SK-N-SH (cell line): ENCODE data around the gene ATP2B2. TPM values are rescaled to one million over a fixed set of nuclear protein-coding genes. Genes with fewer than 3 reads are reported as not detected.

ENCODE experiments used
- CTCF ChIA-PET: fragments of 300-600, 350-600 bp; formaldehyde crosslinking; extraction: SDS; loops from one replicate; lab custom pipeline; 2021; lab: Yijun Ruan, JAX
- POLR2A ChIA-PET: fragments of 350-600 bp; sonication (Branson Sonifier 250); formaldehyde crosslinking; extraction: SDS; loops from one replicate; lab custom pipeline; 2020; ENCODE audit warnings: antibody characterized with exemption, inconsistent platforms; lab: Yijun Ruan, JAX
- DNase-seq: peaks from one replicate; pipeline ENCODE4 v3.0.0; 2012
- H2AFZ ChIP-seq: fragments of 200-600 bp; sonication (generic); 2 replicates; pipeline ENCODE4 v1.8.1; 2016; ENCODE audit warnings: antibody characterized with exemption, mild to moderate bottlenecking, low read depth
- H3F3A ChIP-seq: fragments of 200-600 bp; sonication (generic); replicated peaks from 2 replicates; pipeline ENCODE3; 2016; ENCODE audit warnings: antibody characterized with exemption, mild to moderate bottlenecking; ENCODE audit not compliant: insufficient read depth
- H3K27ac ChIP-seq, 2 experiments: fragments of 200-500 bp in 1 of 2; fragments of 200-600 bp in 1 of 2; sonication (Bioruptor generic) in 1 of 2; sonication (generic), shearing (Covaris generic) in 1 of 2; 2 replicates each; pipeline versions ENCODE4 v1.5.1 to v1.6.1; 2014 to 2016; ENCODE audit warnings: low read depth in 2 of 2, inconsistent platforms in 1 of 2, low read length in 1 of 2, mild to moderate bottlenecking in 1 of 2, mixed read lengths in 1 of 2
- H3K27me3 ChIP-seq: fragments of 200-600 bp; sonication (generic), shearing (Covaris generic); 2 replicates; pipeline ENCODE4 v1.6.1; 2016; ENCODE audit warnings: mixed run types; ENCODE audit not compliant: insufficient read depth
- H3K36me3 ChIP-seq, 2 experiments: fragments of 200-500 bp in 1 of 2; fragments of 200-600 bp in 1 of 2; sonication (Bioruptor generic) in 1 of 2; sonication (generic) in 1 of 2; replicated peaks in 1 of 2; 2 replicates each; pipeline versions ENCODE3 to v1.5.1; 2014 to 2016; ENCODE audit warnings: low read length in 1 of 2, mild to moderate bottlenecking in 1 of 2; ENCODE audit not compliant: insufficient read depth in 2 of 2, control insufficient read depth in 1 of 2
- H3K4me1 ChIP-seq, 2 experiments: fragments of 200-500 bp in 1 of 2; fragments of 200-600 bp in 1 of 2; sonication (Bioruptor generic) in 1 of 2; sonication (generic), shearing (Covaris generic) in 1 of 2; 2 replicates each; pipeline versions ENCODE4 v1.5.1 to v1.6.1; 2014 to 2016; ENCODE audit warnings: low read depth in 1 of 2, low read length in 1 of 2, mixed run types in 1 of 2; ENCODE audit not compliant: insufficient read depth in 2 of 2, control insufficient read depth in 1 of 2
- H3K4me2 ChIP-seq: fragments of 200-600 bp; sonication (generic), shearing (Covaris generic); 2 replicates; pipeline ENCODE4 v1.6.1; 2017; ENCODE audit warnings: mixed run types
- H3K4me3 ChIP-seq, 2 experiments: fragments of 200-500 bp in 1 of 2; fragments of 200-600 bp in 1 of 2; sonication (Bioruptor generic) in 1 of 2; sonication (generic), shearing (Covaris generic) in 1 of 2; 2 replicates each; pipeline versions ENCODE4 v1.5.1 to v1.8.1; 2014 to 2016; ENCODE audit warnings: low read depth in 2 of 2, inconsistent platforms in 1 of 2, low read length in 1 of 2, mild to moderate bottlenecking in 1 of 2, mixed read lengths in 1 of 2, moderate library complexity in 1 of 2
- H3K79me2 ChIP-seq: fragments of 200-600 bp; sonication (generic); 2 replicates; pipeline ENCODE4 v1.8.1; 2017; ENCODE audit warnings: mild to moderate bottlenecking; ENCODE audit not compliant: insufficient read depth
- H3K9ac ChIP-seq: fragments of 200-600 bp; sonication (generic); 2 replicates; pipeline ENCODE4 v1.6.1; 2017; ENCODE audit warnings: mixed run types
- H3K9me2 ChIP-seq: fragments of 200-600 bp; sonication (generic); 2 replicates; pipeline ENCODE4 v1.6.1; 2017; ENCODE audit warnings: mixed run types
- H3K9me3 ChIP-seq: fragments of 200-600 bp; sonication (generic); 2 replicates; pipeline ENCODE4 v1.6.1; 2017; ENCODE audit warnings: mixed run types, mild to moderate bottlenecking, moderate library complexity
- H4K20me1 ChIP-seq: fragments of 200-600 bp; sonication (generic); 2 replicates; pipeline ENCODE4 v1.6.1; 2017; ENCODE audit warnings: mild to moderate bottlenecking, mixed run types; ENCODE audit not compliant: insufficient read depth
- CTCF ChIP-seq: fragments of 200-600 bp; sonication (generic); IDR thresholded peaks from 2 replicates; pipeline ENCODE4 v1.6.1; 2017; ENCODE audit warnings: antibody characterized with exemption, mild to moderate bottlenecking, moderate library complexity
- ELF1 ChIP-seq: IDR thresholded peaks from 2 replicates; pipeline ENCODE4 v1.4.0; 2012
- EP300 ChIP-seq, 2 experiments: IDR thresholded peaks; 2 replicates each; pipeline versions ENCODE4 v1.4.0 to v1.6.1; 2012; ENCODE audit warnings: borderline replicate concordance in 1 of 2, low read depth in 1 of 2, low read length in 1 of 2
- FOXM1 ChIP-seq: IDR thresholded peaks from 2 replicates; pipeline ENCODE4 v1.4.0; 2012; ENCODE audit warnings: low read depth, mild to moderate bottlenecking
- MAX ChIP-seq: IDR thresholded peaks from 2 replicates; pipeline ENCODE4 v1.4.0; 2012; ENCODE audit warnings: low read depth
- MEF2A ChIP-seq: IDR thresholded peaks from 2 replicates; pipeline ENCODE4 v1.4.0; 2012; ENCODE audit warnings: low read depth, borderline replicate concordance
- NFIC ChIP-seq: IDR thresholded peaks from 2 replicates; pipeline ENCODE4 v1.4.0; 2012; ENCODE audit warnings: borderline replicate concordance
- NRF1 ChIP-seq: IDR thresholded peaks from 2 replicates; pipeline ENCODE4 v1.6.1; 2012; ENCODE audit warnings: low read depth, mild to moderate bottlenecking, low read length
- PBX3 ChIP-seq: IDR thresholded peaks from 2 replicates; pipeline ENCODE4; 2012
- POLR2AphosphoS5 ChIP-seq: IDR thresholded peaks from 2 replicates; pipeline ENCODE4 v1.6.1; 2012; ENCODE audit warnings: low read depth, low read length
- RAD21 ChIP-seq: IDR thresholded peaks from 2 replicates; pipeline ENCODE4 v1.6.1; 2012; ENCODE audit warnings: mild to moderate bottlenecking, low read length
- RCOR1 ChIP-seq: fragments of 150-350 bp; IDR thresholded peaks from 2 replicates; pipeline ENCODE4 v1.6.1; 2017; ENCODE audit warnings: antibody characterized with exemption, low read length
- RFX5 ChIP-seq: IDR thresholded peaks from 2 replicates; pipeline ENCODE4 v1.6.1; 2012; ENCODE audit warnings: mild to moderate bottlenecking, improper control_type of control experiment, low read length
- SIN3A ChIP-seq: IDR thresholded peaks from 2 replicates; pipeline ENCODE4 v1.6.1; 2012; ENCODE audit warnings: low read depth, mild to moderate bottlenecking, low read length, moderate library complexity, borderline replicate concordance
- TAF1 ChIP-seq: IDR thresholded peaks from 2 replicates; pipeline ENCODE4 v1.6.1; 2012; ENCODE audit warnings: low read depth, mild to moderate bottlenecking, low read length, moderate library complexity, borderline replicate concordance
- TCF12 ChIP-seq: IDR thresholded peaks from 2 replicates; pipeline ENCODE4 v1.4.0; 2012
- TEAD4 ChIP-seq: IDR thresholded peaks from 2 replicates; pipeline ENCODE4 v1.4.0; 2012; ENCODE audit warnings: mild to moderate bottlenecking, borderline replicate concordance; ENCODE audit not compliant: insufficient read depth
- WGBS: methylation state at CpG from one replicate; pipeline ENCODE4 v1.1.6; 2017; ENCODE audit warnings: low lambda C conversion rate; 5-methylcytosine and 5-hydroxymethylcytosine counted together
- polyA plus RNA-seq, 3 experiments: library from polyadenylated mRNA; depleted of rRNA; stranded (reverse); fragments of >200 nt; gene quantifications; 2 replicates each; pipeline ENCODE4 v1.2.3, GENCODE V29; 2012
- TF ChIP-seq, protein P1 (sequence below): IDR thresholded peaks from 2 replicates; pipeline ENCODE4 v1.6.1; 2012; ENCODE audit warnings: mild to moderate bottlenecking, low read depth, low read length, moderate library complexity
- TF ChIP-seq, protein P2 (sequence below): IDR thresholded peaks from 2 replicates; pipeline ENCODE4 v1.4.0; 2012; ENCODE audit warnings: low read depth, borderline replicate concordance
- TF ChIP-seq, protein P3 (sequence below): fragments of 150-350 bp; IDR thresholded peaks from 2 replicates; pipeline ENCODE4 v1.6.1; 2016; ENCODE audit warnings: mild to moderate bottlenecking, low read depth, low read length

Gene ATP2B2
- polyA plus RNA-seq, 1 of the 3 experiments (the other 2 are of a cell fraction) = 0.15 TPM

DNA sequence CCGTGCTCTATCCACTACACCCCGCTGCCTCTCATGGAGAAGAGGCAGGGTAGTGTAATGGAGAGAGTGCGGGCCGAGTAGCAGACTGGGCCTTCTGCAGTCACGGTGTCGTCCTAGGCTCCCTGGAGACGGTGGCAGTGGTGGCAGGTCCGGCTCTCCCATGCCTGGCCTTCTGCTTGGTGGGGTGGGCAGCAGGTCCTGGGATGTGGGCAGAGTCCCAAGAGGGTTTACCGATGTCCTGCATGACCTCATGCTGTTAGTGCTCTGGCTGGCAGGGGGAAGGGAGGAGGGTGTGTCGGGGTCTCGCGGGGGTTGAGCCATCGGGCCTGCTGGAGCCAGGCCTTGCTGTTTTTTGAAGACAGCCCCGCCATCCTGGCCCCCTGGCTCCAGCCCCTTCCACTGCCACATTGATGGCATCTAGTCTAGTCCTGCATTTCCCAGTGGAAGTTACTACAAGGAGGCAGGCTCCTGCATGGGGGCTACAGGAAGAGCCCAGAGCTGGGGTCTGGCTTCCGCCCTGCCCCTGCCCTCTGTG, 110.8 kb downstream of the ATP2B2 start:
- H3K4me3 ChIP-seq = no peak overlapping the region
- H3K4me1 ChIP-seq = peaks cover 0 to 3% of the 10 kb centered on the region in 2 experiments; a peak in 1 of 4 replicates
- H3K36me3 ChIP-seq = no peaks in the 10 kb centered on the region
- H3F3A ChIP-seq = no peaks in the 10 kb centered on the region
- no peak overlapping the region for H3K9ac ChIP-seq
- no peaks in the 10 kb centered on the region for H3K9me3 ChIP-seq
- H4K20me1 ChIP-seq = no peaks in the 10 kb centered on the region
- H3K4me2 ChIP-seq = no peak overlapping the region
- POLR2A ChIA-PET = no interaction called here
- no peaks in the 10 kb centered on the region for H3K79me2 ChIP-seq
- 66% methylated on average over 13 of the region's 15 CpGs for WGBS
- H3K27ac ChIP-seq = no peak overlapping the region
- H3K9me2 ChIP-seq = no peaks in the 10 kb centered on the region
- no peak overlapping the region for H2AFZ ChIP-seq
- no peak for TF ChIP-seq NFIC
- TF ChIP-seq, protein P1, sequence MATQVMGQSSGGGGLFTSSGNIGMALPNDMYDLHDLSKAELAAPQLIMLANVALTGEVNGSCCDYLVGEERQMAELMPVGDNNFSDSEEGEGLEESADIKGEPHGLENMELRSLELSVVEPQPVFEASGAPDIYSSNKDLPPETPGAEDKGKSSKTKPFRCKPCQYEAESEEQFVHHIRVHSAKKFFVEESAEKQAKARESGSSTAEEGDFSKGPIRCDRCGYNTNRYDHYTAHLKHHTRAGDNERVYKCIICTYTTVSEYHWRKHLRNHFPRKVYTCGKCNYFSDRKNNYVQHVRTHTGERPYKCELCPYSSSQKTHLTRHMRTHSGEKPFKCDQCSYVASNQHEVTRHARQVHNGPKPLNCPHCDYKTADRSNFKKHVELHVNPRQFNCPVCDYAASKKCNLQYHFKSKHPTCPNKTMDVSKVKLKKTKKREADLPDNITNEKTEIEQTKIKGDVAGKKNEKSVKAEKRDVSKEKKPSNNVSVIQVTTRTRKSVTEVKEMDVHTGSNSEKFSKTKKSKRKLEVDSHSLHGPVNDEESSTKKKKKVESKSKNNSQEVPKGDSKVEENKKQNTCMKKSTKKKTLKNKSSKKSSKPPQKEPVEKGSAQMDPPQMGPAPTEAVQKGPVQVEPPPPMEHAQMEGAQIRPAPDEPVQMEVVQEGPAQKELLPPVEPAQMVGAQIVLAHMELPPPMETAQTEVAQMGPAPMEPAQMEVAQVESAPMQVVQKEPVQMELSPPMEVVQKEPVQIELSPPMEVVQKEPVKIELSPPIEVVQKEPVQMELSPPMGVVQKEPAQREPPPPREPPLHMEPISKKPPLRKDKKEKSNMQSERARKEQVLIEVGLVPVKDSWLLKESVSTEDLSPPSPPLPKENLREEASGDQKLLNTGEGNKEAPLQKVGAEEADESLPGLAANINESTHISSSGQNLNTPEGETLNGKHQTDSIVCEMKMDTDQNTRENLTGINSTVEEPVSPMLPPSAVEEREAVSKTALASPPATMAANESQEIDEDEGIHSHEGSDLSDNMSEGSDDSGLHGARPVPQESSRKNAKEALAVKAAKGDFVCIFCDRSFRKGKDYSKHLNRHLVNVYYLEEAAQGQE = no peak
- TF ChIP-seq ELF1 = no peak
- TF ChIP-seq RAD21 = no peak
- no peak for TF ChIP-seq CTCF
- TF ChIP-seq TCF12 = no peak
- no peak for TF ChIP-seq RCOR1
- TF ChIP-seq MAX = no peak
- no peak for TF ChIP-seq TEAD4
- TF ChIP-seq POLR2AphosphoS5 = no peak
- no peak for TF ChIP-seq TAF1
- no peak for TF ChIP-seq EP300 (IDR thresholded peaks at IDR 0.05; ENCODE audit: borderline replicate concordance in 1 of 2, low read depth in 1 of 2, low read length in 1 of 2)
- TF ChIP-seq NRF1 = no peak
- TF ChIP-seq, protein P2, sequence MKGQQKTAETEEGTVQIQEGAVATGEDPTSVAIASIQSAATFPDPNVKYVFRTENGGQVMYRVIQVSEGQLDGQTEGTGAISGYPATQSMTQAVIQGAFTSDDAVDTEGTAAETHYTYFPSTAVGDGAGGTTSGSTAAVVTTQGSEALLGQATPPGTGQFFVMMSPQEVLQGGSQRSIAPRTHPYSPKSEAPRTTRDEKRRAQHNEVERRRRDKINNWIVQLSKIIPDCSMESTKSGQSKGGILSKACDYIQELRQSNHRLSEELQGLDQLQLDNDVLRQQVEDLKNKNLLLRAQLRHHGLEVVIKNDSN = no peak
- no peak for TF ChIP-seq FOXM1
- TF ChIP-seq PBX3 = no peak
- TF ChIP-seq, protein P3, sequence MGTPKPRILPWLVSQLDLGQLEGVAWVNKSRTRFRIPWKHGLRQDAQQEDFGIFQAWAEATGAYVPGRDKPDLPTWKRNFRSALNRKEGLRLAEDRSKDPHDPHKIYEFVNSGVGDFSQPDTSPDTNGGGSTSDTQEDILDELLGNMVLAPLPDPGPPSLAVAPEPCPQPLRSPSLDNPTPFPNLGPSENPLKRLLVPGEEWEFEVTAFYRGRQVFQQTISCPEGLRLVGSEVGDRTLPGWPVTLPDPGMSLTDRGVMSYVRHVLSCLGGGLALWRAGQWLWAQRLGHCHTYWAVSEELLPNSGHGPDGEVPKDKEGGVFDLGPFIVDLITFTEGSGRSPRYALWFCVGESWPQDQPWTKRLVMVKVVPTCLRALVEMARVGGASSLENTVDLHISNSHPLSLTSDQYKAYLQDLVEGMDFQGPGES = no peak
- no peak for TF ChIP-seq RFX5
- no peak for TF ChIP-seq MEF2A
- no peak for TF ChIP-seq SIN3A
- CTCF ChIA-PET = interaction anchor here (1.9 kb wide), 1 partner anchor 18 kb away, joined by 4 read pairs; no protein-coding TSS in a partner anchor
- H3K27me3 ChIP-seq = no peaks in the 10 kb centered on the region; the same call in 1 of the 2 replicates
- no peak for DNase-seq
